Mammary epithelial cell (primary cell): ENCODE data around the gene LGR4.

Experiments
- CTCF ChIP-seq, 2 donors: IDR thresholded peaks in 1 of 2; conservative IDR thresholded peaks in 1 of 2; 2 replicates each; pipeline ENCODE4 v1.5.1; 2011 to 2012; ENCODE audit warnings: inconsistent platforms in 2 of 2, low read length in 2 of 2, mild to moderate bottlenecking in 2 of 2, control low read depth in 1 of 2, low read depth in 1 of 2; ENCODE audit not compliant: insufficient read depth in 1 of 2; ENCODE audit errors: extremely low read depth in 1 of 2
- EZH2 ChIP-seq: IDR thresholded peaks from 2 replicates; pipeline ENCODE4 v1.6.1; 2012; ENCODE audit warnings: low read length, inconsistent platforms, borderline replicate concordance

- TF ChIP-seq EZH2 (no peak), CTCF (conservative IDR thresholded peaks at IDR 0.05 in 1 of 2, IDR thresholded peaks at IDR 0.05 in 1 of 2; ENCODE audit: extremely low read depth in 1 of 2, insufficient read depth in 1 of 2, low read depth in 1 of 2, low read length in 2 of 2) (no peak)
These were observed 108.9 kb downstream of the LGR4 start for GRCh38 chr11:27363576-27364117.
